Measurements from ENCODE around the gene SATB2. TPM values are rescaled to one million over a fixed set of nuclear protein-coding genes. Genes with fewer than 3 reads are reported as not detected.

Gene SATB2
- total RNA-seq, 1 donor from 2014 or later: not detected

- intact Hi-C loops (cut with micrococcal nuclease): no loop called here
- Mint-ChIP-seq H3K4me1 (ENCODE audit: low read depth) (no peaks in the 10 kb centered on the region), H3K27ac (no peak overlapping the region), H3K36me3 (ENCODE audit: low read depth) (no peaks in the 10 kb centered on the region), H3K9me3 (no peaks in the 10 kb centered on the region), H3K27me3 (ENCODE audit: insufficient read depth) (no peaks in the 10 kb centered on the region), H3K4me3 (no peak overlapping the region)
- DNase-seq (ENCODE audit: low spot score): no peak
Observed at GRCh38 chr2:199273042-199273511, 184.7 kb downstream of the SATB2 start.

DNA sequence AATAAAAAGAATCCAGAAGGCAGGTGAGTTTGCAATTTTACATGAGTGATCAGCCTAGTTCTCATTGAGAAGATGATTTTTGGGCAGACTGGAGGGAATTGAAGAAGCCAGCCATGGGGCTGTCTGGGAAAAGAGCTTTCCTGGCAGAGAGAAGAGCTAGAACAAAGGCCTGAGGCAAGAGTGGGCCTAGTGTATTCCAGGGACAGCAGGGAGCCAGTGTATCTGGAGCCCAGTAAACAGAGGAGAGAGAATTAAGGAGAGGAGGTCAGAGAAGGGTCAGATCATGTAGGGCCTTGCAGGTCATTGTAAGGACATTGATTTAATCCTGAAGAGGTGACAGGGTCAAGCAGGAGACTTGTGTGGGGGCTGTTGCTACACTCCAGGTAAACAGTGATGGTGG is 195.8 kb downstream of the SATB2 start:
- intact Hi-C loops (cut with micrococcal nuclease): no loop called here
- H3K4me3 Mint-ChIP-seq: no peak overlapping the region
- H3K4me1 Mint-ChIP-seq (ENCODE audit: low read depth): no peaks in the 10 kb centered on the region

GRCh38 chr2:199261239-199261638 is 196.5 kb downstream of the SATB2 start:
- Mint-ChIP-seq H3K27me3 (ENCODE audit: insufficient read depth) (no peaks in the 10 kb centered on the region), H3K36me3 (ENCODE audit: low read depth) (no peaks in the 10 kb centered on the region), H3K9me3 (peaks cover 23% of the 10 kb centered on the region), H3K4me3 (no peak overlapping the region), H3K4me1 (ENCODE audit: low read depth) (no peaks in the 10 kb centered on the region), H3K27ac (no peak overlapping the region)
- DNase-seq (ENCODE audit: low spot score): no peak
- intact Hi-C loops (cut with micrococcal nuclease): no loop called here

More for the DNA sequence above, 195.8 kb downstream of the SATB2 start:
- no peaks in the 10 kb centered on the region for H3K36me3 Mint-ChIP-seq (ENCODE audit: low read depth)
- H3K27ac Mint-ChIP-seq: no peak overlapping the region
- DNase-seq (ENCODE audit: low spot score): no peak
- H3K27me3 Mint-ChIP-seq (ENCODE audit: insufficient read depth): no peaks in the 10 kb centered on the region
- peaks cover 25% of the 10 kb centered on the region for H3K9me3 Mint-ChIP-seq

DNA sequence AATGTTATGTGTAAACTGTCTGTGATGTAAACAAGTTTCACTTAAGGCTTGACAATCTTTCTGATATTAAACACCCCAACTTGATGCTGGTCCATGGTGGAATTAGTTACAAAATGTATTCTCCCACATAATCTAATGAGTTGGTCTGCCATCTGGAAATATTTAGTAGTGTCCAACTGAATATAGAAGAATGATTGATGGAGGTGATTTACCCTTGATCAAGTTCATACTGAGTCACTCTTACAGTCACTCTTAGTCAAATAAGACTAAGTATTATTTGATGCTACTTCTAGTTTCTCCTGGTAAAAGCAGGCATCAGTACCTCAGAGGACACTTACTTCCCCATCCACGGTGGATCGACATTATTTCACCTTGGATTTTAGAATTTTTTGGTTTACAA is 198.1 kb downstream of the SATB2 start:
- Mint-ChIP-seq H3K36me3 (ENCODE audit: low read depth) (no peaks in the 10 kb centered on the region), H3K4me1 (ENCODE audit: low read depth) (no peaks in the 10 kb centered on the region), H3K27ac (no peak overlapping the region), H3K9me3 (peaks cover 20% of the 10 kb centered on the region), H3K27me3 (ENCODE audit: insufficient read depth) (no peaks in the 10 kb centered on the region), H3K4me3 (no peak overlapping the region)
- intact Hi-C loops (cut with micrococcal nuclease): no loop called here
- no peak for DNase-seq (ENCODE audit: low spot score)

GRCh38 chr2:199258291-199258690 is 199.4 kb downstream of the SATB2 start:
- no peaks in the 10 kb centered on the region for H3K36me3 Mint-ChIP-seq (ENCODE audit: low read depth)
- no peaks in the 10 kb centered on the region for H3K27me3 Mint-ChIP-seq (ENCODE audit: insufficient read depth)
- H3K4me1 Mint-ChIP-seq (ENCODE audit: low read depth): no peaks in the 10 kb centered on the region
- no peak overlapping the region for H3K4me3 Mint-ChIP-seq
- peaks cover 11% of the 10 kb centered on the region for H3K9me3 Mint-ChIP-seq
- DNase-seq (ENCODE audit: low spot score): no peak
- H3K27ac Mint-ChIP-seq: no peak overlapping the region
- intact Hi-C loops (cut with micrococcal nuclease): no loop called here

DNA sequence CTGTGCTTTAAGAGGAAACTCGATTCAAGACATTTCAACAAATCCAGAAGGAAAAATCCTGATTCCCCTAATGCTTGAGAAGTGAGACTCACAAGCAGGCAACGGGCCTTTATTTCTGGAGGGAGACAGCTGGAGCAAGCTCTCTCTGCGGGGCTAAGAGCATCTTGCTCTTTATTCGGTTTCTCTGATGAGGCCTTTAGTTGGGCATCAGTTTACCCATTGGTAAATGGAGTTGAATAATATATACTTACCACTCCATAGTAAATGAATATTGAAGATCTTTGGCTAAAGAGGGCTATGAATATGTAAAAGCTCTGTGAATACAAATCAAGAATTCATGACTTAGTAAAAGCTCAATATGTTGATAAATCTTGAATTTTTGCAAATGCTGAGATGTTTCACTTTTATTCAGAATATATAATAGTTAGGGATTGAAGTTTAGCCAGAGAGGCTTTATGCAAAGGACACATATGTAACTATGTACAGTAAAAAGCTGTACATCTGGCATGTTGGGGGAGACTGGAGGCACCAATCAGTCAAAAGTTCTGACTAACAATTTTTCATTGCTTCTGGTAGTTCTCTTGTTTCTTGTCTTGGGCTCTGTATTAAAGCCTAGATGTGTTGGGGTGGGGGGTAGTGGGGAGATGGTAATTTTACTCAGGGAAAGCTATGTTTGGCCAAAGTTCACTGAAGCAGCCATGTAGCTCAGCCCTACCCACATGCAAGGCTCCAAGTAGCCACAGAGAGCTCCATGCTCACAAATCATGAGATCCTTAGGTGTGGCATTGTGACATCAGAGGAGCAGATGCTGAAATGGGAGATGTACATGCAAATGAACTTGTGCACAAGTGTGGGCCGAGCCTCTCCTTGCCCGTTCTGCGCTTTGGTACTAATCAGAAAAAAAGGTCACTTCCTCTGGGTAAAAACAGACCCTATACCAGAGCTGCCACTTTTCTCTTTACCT is 200.2 kb downstream of the SATB2 start:
- DNase-seq (ENCODE audit: low spot score): no peak
- intact Hi-C loops (cut with micrococcal nuclease): no loop called here
- Mint-ChIP-seq H3K36me3 (ENCODE audit: low read depth) (no peaks in the 10 kb centered on the region), H3K4me3 (no peak overlapping the region), H3K27me3 (ENCODE audit: insufficient read depth) (no peaks in the 10 kb centered on the region), H3K4me1 (ENCODE audit: low read depth) (no peaks in the 10 kb centered on the region), H3K27ac (no peak overlapping the region), H3K9me3 (peaks cover 8% of the 10 kb centered on the region)

- H3K4me3 Mint-ChIP-seq: no peak overlapping the region
- H3K4me1 Mint-ChIP-seq (ENCODE audit: low read depth): no peaks in the 10 kb centered on the region
- no peaks in the 10 kb centered on the region for H3K36me3 Mint-ChIP-seq (ENCODE audit: low read depth)
- no peak for DNase-seq (ENCODE audit: low spot score)
- H3K27me3 Mint-ChIP-seq (ENCODE audit: insufficient read depth): no peaks in the 10 kb centered on the region
- no peaks in the 10 kb centered on the region for H3K9me3 Mint-ChIP-seq
- H3K27ac Mint-ChIP-seq: no peak overlapping the region
- intact Hi-C loops (cut with micrococcal nuclease): no loop called here
Observed at GRCh38 chr2:199230091-199230490, 227.6 kb downstream of the SATB2 start.

- no peaks in the 10 kb centered on the region for H3K36me3 Mint-ChIP-seq (ENCODE audit: low read depth)
- no peak overlapping the region for H3K27ac Mint-ChIP-seq
- no peaks in the 10 kb centered on the region for H3K27me3 Mint-ChIP-seq (ENCODE audit: insufficient read depth)
- no peaks in the 10 kb centered on the region for H3K9me3 Mint-ChIP-seq
- no peaks in the 10 kb centered on the region for H3K4me1 Mint-ChIP-seq (ENCODE audit: low read depth)
- DNase-seq (ENCODE audit: low spot score): peak; percentile 1
- intact Hi-C loops (cut with micrococcal nuclease): no loop called here
- no peak overlapping the region for H3K4me3 Mint-ChIP-seq
Observed at GRCh38 chr2:199228887-199229819, 228.6 kb downstream of the SATB2 start.

DNA sequence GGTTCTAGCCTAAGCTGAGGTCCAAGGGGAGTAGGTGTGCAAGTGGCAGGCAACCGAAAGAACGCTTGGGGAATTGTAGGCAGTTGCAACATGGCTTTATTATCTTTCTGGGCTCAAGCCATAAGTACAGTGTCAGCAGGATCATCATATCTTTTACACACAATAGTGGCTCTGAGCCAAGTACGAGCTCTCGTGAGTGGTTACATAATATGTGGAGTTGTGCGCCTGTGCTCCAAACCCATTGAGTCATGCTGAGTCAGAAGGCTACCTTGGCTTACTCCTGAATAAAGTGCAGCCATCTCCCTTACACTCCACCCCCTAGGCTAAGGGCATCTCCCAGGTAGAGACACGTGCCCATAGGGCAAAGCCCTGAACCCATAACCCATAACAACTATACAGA is 233.9 kb downstream of the SATB2 start:
- Mint-ChIP-seq H3K4me1 (ENCODE audit: low read depth) (no peaks in the 10 kb centered on the region), H3K4me3 (no peak overlapping the region), H3K36me3 (ENCODE audit: low read depth) (no peaks in the 10 kb centered on the region), H3K27ac (no peak overlapping the region), H3K9me3 (no peaks in the 10 kb centered on the region), H3K27me3 (ENCODE audit: insufficient read depth) (no peaks in the 10 kb centered on the region)
- intact Hi-C loops (cut with micrococcal nuclease): no loop called here
- DNase-seq (ENCODE audit: low spot score): no peak

GRCh38 chr2:199220920-199221319 is 236.8 kb downstream of the SATB2 start:
- no peak overlapping the region for H3K4me3 Mint-ChIP-seq
- intact Hi-C loops (cut with micrococcal nuclease): no loop called here
- H3K27ac Mint-ChIP-seq: no peak overlapping the region
- H3K9me3 Mint-ChIP-seq: peaks cover 10% of the 10 kb centered on the region
- no peak for DNase-seq (ENCODE audit: low spot score)
- H3K27me3 Mint-ChIP-seq (ENCODE audit: insufficient read depth): no peaks in the 10 kb centered on the region
- no peaks in the 10 kb centered on the region for H3K36me3 Mint-ChIP-seq (ENCODE audit: low read depth)
- H3K4me1 Mint-ChIP-seq (ENCODE audit: low read depth): no peaks in the 10 kb centered on the region

DNA sequence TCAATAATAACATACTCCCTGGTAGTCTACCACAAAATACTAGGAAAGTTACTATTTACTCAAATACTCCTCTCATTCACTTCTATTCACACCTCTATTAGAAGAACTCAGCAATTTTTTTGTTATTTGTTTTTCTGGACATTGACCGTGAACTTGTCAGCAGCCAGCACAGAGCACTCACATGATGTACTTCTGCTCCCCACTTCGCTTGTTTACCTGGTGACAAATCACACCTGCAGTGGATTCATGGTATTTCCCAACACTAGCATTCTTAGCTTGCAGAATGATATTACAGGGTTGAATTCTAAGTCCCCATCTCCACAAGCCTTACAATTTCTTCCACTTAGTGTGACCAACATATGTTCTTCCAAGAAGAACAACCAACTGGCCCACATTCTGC is 238.2 kb downstream of the SATB2 start:
- peaks cover 15% of the 10 kb centered on the region for H3K9me3 Mint-ChIP-seq
- DNase-seq (ENCODE audit: low spot score): no peak
- no peaks in the 10 kb centered on the region for H3K27me3 Mint-ChIP-seq (ENCODE audit: insufficient read depth)
- H3K36me3 Mint-ChIP-seq (ENCODE audit: low read depth): no peaks in the 10 kb centered on the region
- H3K4me1 Mint-ChIP-seq (ENCODE audit: low read depth): no peaks in the 10 kb centered on the region
- no peak overlapping the region for H3K27ac Mint-ChIP-seq
- H3K4me3 Mint-ChIP-seq: no peak overlapping the region
- intact Hi-C loops (cut with micrococcal nuclease): no loop called here

Measured in activated T-helper 1 cell treated with anti-CD3 and anti-CD28 coated beads, Interleukin-12 subunit alpha, Interleukin-12 subunit beta, Interleukin-2, Interleukin-4 antibody, amounts not matched to agents 30 ng/mL and 10 ng/mL and 1 ng/mL, durations not matched to agents 14 hours and 24 hours and 36 hours (primary cell).